K562 (cell line): Measurements from ENCODE around the gene BICDL1. TPM values are rescaled to one million over a fixed set of nuclear protein-coding genes. Genes with fewer than 3 reads are reported as not detected.
"Not testable (repeated sequence)": the region's sequence is repeated elsewhere in the genome, so short reads cannot be mapped to it uniquely, and the experiment has no call there.

ENCODE experiments used
- ATAC-seq: fragments of 200-7000 bp; cut with Tn5 transposase; 3 replicates; pipeline ENCODE4 v1.9.1; 2020; ENCODE audit warnings: moderate library complexity
- BruUV-seq: library from RNA; stranded (reverse); fragments of 400-500 nt; replicated peaks from 2 replicates; lab custom pipeline; 2021; lab: Mats Ljungman, UMichigan
- CTCF ChIA-PET: fragments of 300-600 bp; formaldehyde crosslinking; extraction: SDS; loops from one replicate; lab custom pipeline; 2021; ENCODE audit warnings: low intra/inter-chr PET ratio; lab: Yijun Ruan, JAX
- POLR2A ChIA-PET: fragments of 300-600, 350-650 bp; sonication (Branson Sonifier 250); formaldehyde crosslinking; extraction: SDS; loops from one replicate; lab custom pipeline; 2021; ENCODE audit warnings: antibody characterized with exemption, inconsistent platforms; lab: Yijun Ruan, JAX
- DNase-seq, 4 experiments: peaks; one replicate each; pipeline versions ENCODE4 v3.0.0 to v3.0.0-alpha.2; 2011 to 2018; ENCODE audit warnings: low spot score in 3 of 4, mixed read lengths in 3 of 4; ENCODE audit errors: extremely low read depth in 1 of 4
- FAIRE-seq: peaks from 2 replicates; lab custom pipeline; 2011; peaks lifted over from hg19 to GRCh38; lab: Jason Lieb, UNC
- H2AFZ ChIP-seq: 2 replicates; pipeline ENCODE4 v1.6.0; 2011; ENCODE audit warnings: low read depth, low read length, control low read depth, inconsistent platforms
- H3K27ac ChIP-seq: fragments of 200-600 bp; 3 replicates; pipeline ENCODE4 v1.8.0; 2011; ENCODE audit warnings: low read depth, mild to moderate bottlenecking, control low read depth, inconsistent platforms, low read length, moderate library complexity, mixed read lengths; ENCODE audit errors: extremely low read depth
- H3K27me3 ChIP-seq, 2 experiments: fragments of 300-600 bp in 1 of 2; 2 replicates in 1 of 2; 3 replicates in 1 of 2; pipeline versions ENCODE4 v1.6.0 to v1.8.0; 2011; ENCODE audit warnings: inconsistent platforms in 2 of 2, low read length in 2 of 2, mild to moderate bottlenecking in 1 of 2, mixed read lengths in 1 of 2, moderate library complexity in 1 of 2; ENCODE audit not compliant: control insufficient read depth in 2 of 2, insufficient read depth in 2 of 2
- H3K36me3 ChIP-seq: fragments of 300-600 bp; 3 replicates; pipeline ENCODE4 v1.8.0; 2011; ENCODE audit warnings: mild to moderate bottlenecking, low read length, inconsistent platforms; ENCODE audit not compliant: control insufficient read depth, insufficient read depth
- H3K4me1 ChIP-seq, 2 experiments: fragments of 200-600 bp in 1 of 2; replicated peaks in 1 of 2; 2 replicates in 1 of 2; 3 replicates in 1 of 2; pipeline versions ENCODE4 v1.5.1 to v1.8.0; 2011; ENCODE audit warnings: inconsistent platforms in 2 of 2, low read length in 2 of 2, mild to moderate bottlenecking in 1 of 2, mixed read lengths in 1 of 2, moderate library complexity in 1 of 2; ENCODE audit not compliant: control insufficient read depth in 2 of 2, insufficient read depth in 2 of 2
- H3K4me2 ChIP-seq: 2 replicates; pipeline ENCODE4 v1.6.1; 2011; ENCODE audit warnings: low read length, control low read depth, inconsistent platforms, mixed read lengths; ENCODE audit not compliant: insufficient read depth
- H3K4me3 ChIP-seq: fragments of 200-600 bp; sonication (generic), shearing (Covaris generic); 2 replicates; pipeline ENCODE4 v1.5.1; 2016; ENCODE audit warnings: control low read depth, inconsistent platforms
- H3K79me2 ChIP-seq: fragments of 200-600 bp; 3 replicates; pipeline ENCODE4 v1.8.0; 2011; ENCODE audit warnings: low read length, inconsistent platforms; ENCODE audit not compliant: control insufficient read depth, insufficient read depth
- H3K9ac ChIP-seq, 2 experiments: 2 replicates each; pipeline versions ENCODE4 v1.6.0 to v1.6.1; 2011; ENCODE audit warnings: low read depth in 2 of 2, low read length in 2 of 2, control low read depth in 1 of 2, inconsistent platforms in 1 of 2, mild to moderate bottlenecking in 1 of 2, mixed read lengths in 1 of 2; ENCODE audit not compliant: insufficient read depth in 1 of 2
- H3K9me1 ChIP-seq: one replicate; pipeline ENCODE4 v1.6.0; 2011; ENCODE audit warnings: inconsistent platforms, mild to moderate bottlenecking, low read length, moderate library complexity; ENCODE audit not compliant: control insufficient read depth, insufficient read depth
- H3K9me3 ChIP-seq: replicated peaks from 2 replicates; pipeline ENCODE4 v1.5.1; 2011; ENCODE audit warnings: low read depth, low read length, inconsistent platforms; ENCODE audit not compliant: control insufficient read depth, insufficient read depth
- H4K20me1 ChIP-seq: replicated peaks from 2 replicates; pipeline ENCODE4 v1.6.1; 2011; ENCODE audit warnings: low read length, inconsistent platforms, mixed read lengths; ENCODE audit not compliant: control insufficient read depth, insufficient read depth
- CBX1 ChIP-seq: sonication (generic); IDR thresholded peaks from 2 replicates; pipeline ENCODE4 v1.6.1; 2016; ENCODE audit warnings: antibody characterized with exemption, low read depth, mild to moderate bottlenecking
- CTCF ChIP-seq, 3 experiments: IDR thresholded peaks in 2 of 3; conservative IDR thresholded peaks in 1 of 3; 2 replicates each; pipeline ENCODE4 v1.5.1; 2011 to 2012; ENCODE audit warnings: low read length in 3 of 3, mild to moderate bottlenecking in 3 of 3, control low read depth in 2 of 3, improper control_type of control experiment in 1 of 3, inconsistent platforms in 1 of 3, low read depth in 1 of 3, mixed read lengths in 1 of 3, moderate library complexity in 1 of 3; ENCODE audit not compliant: insufficient read depth in 2 of 3
- CXXC5 ChIP-seq: fragments of 250-450 bp; sonication (Bioruptor Pico); IDR thresholded peaks from 2 replicates; pipeline ENCODE4 v1.8.0; 2022; ENCODE audit warnings: inconsistent platforms, mild to moderate bottlenecking, moderate library complexity
- DDX20 ChIP-seq: fragments of 450-650 bp; IDR thresholded peaks from 2 replicates; pipeline ENCODE4 v1.6.1; 2016; ENCODE audit warnings: missing genetic modification characterization, low read depth, mild to moderate bottlenecking, missing compliant biosample characterization, moderate library complexity
- DIDO1 ChIP-seq: fragments of 450-650 bp; IDR thresholded peaks from 2 replicates; pipeline ENCODE4 v1.6.1; 2016; ENCODE audit warnings: low read depth, missing biosample characterization, missing genetic modification characterization
- ETV1 ChIP-seq: fragments of 450-650 bp; conservative IDR thresholded peaks from 2 replicates; pipeline ENCODE4 v1.6.1; 2016; ENCODE audit warnings: missing genetic modification characterization, control low read depth, low read depth, missing compliant biosample characterization
- FOXA1 ChIP-seq: fragments of 450-650 bp; IDR thresholded peaks from 2 replicates; pipeline ENCODE4 v1.6.1; 2016; ENCODE audit warnings: mild to moderate bottlenecking, borderline replicate concordance
- GABPB1 ChIP-seq: sonication (generic); formaldehyde crosslinking; IDR thresholded peaks from 2 replicates; pipeline ENCODE4 v1.8.0; 2022; ENCODE audit warnings: mild to moderate bottlenecking, missing genetic modification reagents
- MCM5 ChIP-seq: fragments of 450-650 bp; IDR thresholded peaks from 2 replicates; pipeline ENCODE4 v1.6.1; 2016; ENCODE audit warnings: low read depth
- RBM25 ChIP-seq: fragments of 200-400 bp; formaldehyde crosslinking; IDR thresholded peaks from 2 replicates; pipeline ENCODE4 v1.6.1; 2018; ENCODE audit warnings: low read length, low read depth, moderate library complexity; ENCODE audit not compliant: severe bottlenecking
- SIRT6 ChIP-seq: IDR thresholded peaks from one replicate; pipeline ENCODE4 v1.6.1; 2012; ENCODE audit warnings: low read depth, mild to moderate bottlenecking, control low read depth, inconsistent platforms, low read length, moderate library complexity
- SPI1 ChIP-seq: IDR thresholded peaks from 2 replicates; pipeline ENCODE4 v1.6.1; 2011; ENCODE audit warnings: low read depth, low read length, control low read depth, borderline replicate concordance
- ZC3H8 ChIP-seq: fragments of 450-650 bp; IDR thresholded peaks from 2 replicates; pipeline ENCODE4 v1.6.1; 2017
- ZNF766 ChIP-seq: fragments of 200-800 bp; sonication (Bioruptor generic); conservative IDR thresholded peaks from 2 replicates; pipeline ENCODE4 v1.6.1; 2016; ENCODE audit warnings: missing genetic modification characterization, missing compliant biosample characterization
- WGBS: fragments of 100-300 bp; shearing (Covaris generic); methylation state at CpG from one replicate; pipeline ENCODE4 v1.1.6; 2016; ENCODE audit warnings: low coverage, mixed read lengths; ENCODE audit not compliant: insufficient coverage; ENCODE audit errors: missing lambda C conversion rate; 5-methylcytosine and 5-hydroxymethylcytosine counted together
- in situ Hi-C: fragments of 300-500 bp; cut with MboI; formaldehyde crosslinking; loops from 4 replicates; pipeline ENCODE4 v1.15.0; 2018; ENCODE audit warnings: inconsistent platforms, mixed read lengths
- intact Hi-C: fragments of 100-400 bp; cut with micrococcal nuclease; formaldehyde crosslinking; loops from 2 replicates; pipeline ENCODE4 v1.14.2; 2022
- polyA plus RNA-seq, 8 experiments: library from polyadenylated mRNA; depleted of rRNA in 4 of 8; stranded (reverse) in 5 of 8; unstranded in 3 of 8; fragments of >200 nt; fragmentation: Nextera tagmentation in 2 of 8; fragmentation: Illumina TruSeq in 1 of 8; extraction: Ambion mirVana in 2 of 8; extraction: Trizol in 1 of 8; gene quantifications; 2 replicates each; pipeline versions ENCODE4 v1.2.1 to v1.2.3, GENCODE V29; 2011 to 2014; ENCODE audit warnings: inconsistent platforms in 1 of 8, missing spikeins in 1 of 8
- total RNA-seq, 7 experiments: library from RNA; depleted of rRNA in 6 of 7; stranded (reverse); fragments of >200 nt in 6 of 7; fragmentation: Illumina TruSeq in 2 of 7; extraction: Trizol in 2 of 7; gene quantifications; 2 replicates each; pipeline versions ENCODE4 v1.2.1 to v1.2.3, GENCODE V29; 2011 to 2021; ENCODE audit warnings: low replicate concordance in 1 of 7

Gene BICDL1
- total and polyA plus RNA-seq, 9 of the 15 experiments (the other 6 are each of a cell fraction or from before 2014, with no cell fraction given), result 0.06 to 2.0 (median 0.58) TPM

GRCh38 chr12:120041386-120042231, 52.6 kb downstream of the BICDL1 start:
- H3K27ac ChIP-seq, result no peak overlapping the region
- H2AFZ ChIP-seq, result no peak overlapping the region
- TF ChIP-seq ZC3H8 (no peak), ETV1 (no peak), CXXC5 (CRISPR knock-in tag) (no peak), GABPB1 (CRISPR knock-in tag) (no peak), DIDO1 (tag) (no peak), DDX20 (tag) (no peak), CBX1 (no peak), MCM5 (no peak), FOXA1 (no peak), RBM25 (no peak), SIRT6 (no peak), SPI1 (no peak), ZNF766 (CRISPR knock-in tag) (no peak), CTCF (IDR thresholded peaks at IDR 0.05 in 2 of 3, conservative IDR thresholded peaks at IDR 0.05 in 1 of 3; ENCODE audit: insufficient read depth in 2 of 3, low read depth in 1 of 3, low read length in 3 of 3) (no peak)
- TF ChIP-seq, all 486 proteins: peak for 0
- WGBS, result 1% methylated on average over 11 of the region's 11 CpGs
- Histone ChIP-seq H3K36me3 (no peaks in the 10 kb centered on the region), H3K9ac (no peak overlapping the region), H3K79me2 (no peaks in the 10 kb centered on the region), H3K9me3 (no peaks in the 10 kb centered on the region), H3K4me1 (no peaks in the 10 kb centered on the region), H3K4me2 (no peak overlapping the region), H3K27me3 (peaks cover 12 to 17% of the 10 kb centered on the region in 2 experiments), H4K20me1 (no peaks in the 10 kb centered on the region), H3K9me1 (no peaks in the 10 kb centered on the region), H3K4me3 (no peak overlapping the region)
- intact Hi-C loops (no loop called here), in situ Hi-C loops (no loop called here)
- no peak for DNase-seq
- ATAC-seq, result no peak
- ChIA-PET POLR2A (no interaction called here), CTCF (no interaction called here)
- no TSS peak for BruUV-seq
- no peak for FAIRE-seq

GRCh38 chr12:120045367-120045766, 56.3 kb downstream of the BICDL1 start:
- H3K4me1 ChIP-seq, FAIRE-seq, CTCF ChIA-PET: not testable (repeated sequence)

More at GRCh38 chr12:120045367-120045766, 56.3 kb downstream of the BICDL1 start:
- H3K9ac ChIP-seq, DNase-seq, H3K36me3 ChIP-seq, H3K9me1 ChIP-seq, H3K4me2 ChIP-seq, H3K27ac ChIP-seq, ATAC-seq, H4K20me1 ChIP-seq, BruUV-seq, in situ Hi-C loops, H2AFZ ChIP-seq, intact Hi-C loops, POLR2A ChIA-PET, H3K4me3 ChIP-seq, H3K79me2 ChIP-seq, H3K9me3 ChIP-seq: not testable (repeated sequence)
- peaks cover 9 to 12% of the 10 kb centered on the region in 2 experiments; a peak in 4 of 5 replicates for H3K27me3 ChIP-seq
- 5% methylated on average over 2 of the region's 5 CpGs for WGBS
